Measurements from ENCODE around the gene OR13J1. TPM values are rescaled to one million over a fixed set of nuclear protein-coding genes. Genes with fewer than 3 reads are reported as not detected.

Gene OR13J1
- total RNA-seq, 1 donor from 2014 or later = not detected

GRCh38 chr9:35867538-35867937 is 2.7 kb downstream of the OR13J1 start:
- H3K27me3 Mint-ChIP-seq (ENCODE audit: unreplicated experiment) = peaks cover 5% of the 10 kb centered on the region
- H3K27ac Mint-ChIP-seq (ENCODE audit: unreplicated experiment) = no peak overlapping the region
- H3K4me1 Mint-ChIP-seq (ENCODE audit: low read depth, unreplicated experiment) = no peaks in the 10 kb centered on the region
- TF ChIP-seq, protein P1, sequence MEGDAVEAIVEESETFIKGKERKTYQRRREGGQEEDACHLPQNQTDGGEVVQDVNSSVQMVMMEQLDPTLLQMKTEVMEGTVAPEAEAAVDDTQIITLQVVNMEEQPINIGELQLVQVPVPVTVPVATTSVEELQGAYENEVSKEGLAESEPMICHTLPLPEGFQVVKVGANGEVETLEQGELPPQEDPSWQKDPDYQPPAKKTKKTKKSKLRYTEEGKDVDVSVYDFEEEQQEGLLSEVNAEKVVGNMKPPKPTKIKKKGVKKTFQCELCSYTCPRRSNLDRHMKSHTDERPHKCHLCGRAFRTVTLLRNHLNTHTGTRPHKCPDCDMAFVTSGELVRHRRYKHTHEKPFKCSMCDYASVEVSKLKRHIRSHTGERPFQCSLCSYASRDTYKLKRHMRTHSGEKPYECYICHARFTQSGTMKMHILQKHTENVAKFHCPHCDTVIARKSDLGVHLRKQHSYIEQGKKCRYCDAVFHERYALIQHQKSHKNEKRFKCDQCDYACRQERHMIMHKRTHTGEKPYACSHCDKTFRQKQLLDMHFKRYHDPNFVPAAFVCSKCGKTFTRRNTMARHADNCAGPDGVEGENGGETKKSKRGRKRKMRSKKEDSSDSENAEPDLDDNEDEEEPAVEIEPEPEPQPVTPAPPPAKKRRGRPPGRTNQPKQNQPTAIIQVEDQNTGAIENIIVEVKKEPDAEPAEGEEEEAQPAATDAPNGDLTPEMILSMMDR (IDR thresholded peaks at IDR 0.05; ENCODE audit: partially characterized antibody, unreplicated experiment) = no peak
- peaks cover 2% of the 10 kb centered on the region for H3K9me3 Mint-ChIP-seq (ENCODE audit: unreplicated experiment)
- H3K4me3 Mint-ChIP-seq (ENCODE audit: unreplicated experiment) = no peak overlapping the region
- no peak for DNase-seq
- H3K36me3 Mint-ChIP-seq (ENCODE audit: unreplicated experiment) = no peaks in the 10 kb centered on the region

DNA sequence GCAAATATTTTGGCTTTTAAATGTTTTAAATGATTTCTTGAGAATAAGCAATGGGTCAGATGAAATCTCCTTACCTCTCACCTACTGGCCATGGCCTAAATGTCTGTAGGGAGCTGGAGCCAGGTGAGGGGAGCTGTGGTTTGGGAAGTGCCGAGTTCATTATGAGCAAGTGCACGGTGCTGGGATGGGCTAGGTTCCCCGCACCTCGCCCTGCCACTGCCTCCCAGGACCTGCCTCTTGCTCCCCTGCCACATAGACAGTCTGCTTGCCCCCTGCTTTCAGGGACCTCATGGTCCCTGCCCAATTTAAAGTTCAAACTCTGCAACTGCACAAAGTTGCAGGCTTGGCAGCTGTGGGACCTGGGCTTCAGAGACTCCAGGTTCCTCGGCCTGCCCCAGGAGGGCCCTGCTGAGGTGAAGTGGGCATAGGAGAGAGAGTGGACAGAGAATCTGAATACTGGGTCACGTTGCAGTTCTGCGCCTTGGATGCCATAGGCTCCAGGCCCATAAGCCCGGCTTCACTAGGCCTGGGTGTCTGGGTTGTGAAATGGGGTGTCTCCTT is 5.4 kb downstream of the OR13J1 start:
- TF ChIP-seq, protein P1 (IDR thresholded peaks at IDR 0.05; ENCODE audit: partially characterized antibody, unreplicated experiment) = no peak
- peaks cover 6% of the 10 kb centered on the region for H3K27me3 Mint-ChIP-seq (ENCODE audit: unreplicated experiment)
- DNase-seq = no peak
- H3K4me3 Mint-ChIP-seq (ENCODE audit: unreplicated experiment) = no peak overlapping the region
- H3K36me3 Mint-ChIP-seq (ENCODE audit: unreplicated experiment) = no peaks in the 10 kb centered on the region
- no peak overlapping the region for H3K27ac Mint-ChIP-seq (ENCODE audit: unreplicated experiment)
- H3K4me1 Mint-ChIP-seq (ENCODE audit: low read depth, unreplicated experiment) = peaks cover 4% of the 10 kb centered on the region
- peaks cover 7% of the 10 kb centered on the region for H3K9me3 Mint-ChIP-seq (ENCODE audit: unreplicated experiment)

DNA sequence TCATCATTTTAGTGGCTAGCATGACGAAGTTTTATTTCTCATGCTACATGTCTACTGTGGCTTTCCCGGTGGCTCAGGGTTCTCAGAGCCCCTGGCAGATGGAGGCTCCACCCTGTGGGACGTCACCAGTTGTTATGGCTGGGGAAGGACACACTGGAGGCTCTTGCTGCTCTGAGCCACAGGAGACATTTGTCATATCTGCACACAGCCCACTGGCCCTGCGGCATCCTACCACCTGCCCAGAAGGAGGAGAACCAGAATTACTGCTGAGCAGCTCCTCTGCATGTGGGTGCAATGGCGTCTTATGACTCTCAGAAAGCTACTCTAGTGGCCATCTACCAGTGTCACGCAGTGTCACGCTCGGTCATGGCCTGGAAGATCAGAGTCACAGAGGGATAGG is 6.6 kb downstream of the OR13J1 start:
- Mint-ChIP-seq H3K9me3 (ENCODE audit: unreplicated experiment) (peaks cover 7% of the 10 kb centered on the region), H3K27ac (ENCODE audit: unreplicated experiment) (no peak overlapping the region), H3K36me3 (ENCODE audit: unreplicated experiment) (no peaks in the 10 kb centered on the region), H3K27me3 (ENCODE audit: unreplicated experiment) (peaks cover 6% of the 10 kb centered on the region), H3K4me3 (ENCODE audit: unreplicated experiment) (no peak overlapping the region), H3K4me1 (ENCODE audit: low read depth, unreplicated experiment) (peaks cover 8% of the 10 kb centered on the region)
- TF ChIP-seq, protein P1 (IDR thresholded peaks at IDR 0.05; ENCODE audit: partially characterized antibody, unreplicated experiment) = no peak
- no peak for DNase-seq

GRCh38 chr9:35862328-35862727 is 7.9 kb downstream of the OR13J1 start:
- Mint-ChIP-seq H3K27me3 (ENCODE audit: unreplicated experiment) (peaks cover 6% of the 10 kb centered on the region), H3K4me1 (ENCODE audit: low read depth, unreplicated experiment) (peaks cover 8% of the 10 kb centered on the region), H3K4me3 (ENCODE audit: unreplicated experiment) (no peak overlapping the region), H3K9me3 (ENCODE audit: unreplicated experiment) (peaks cover 10% of the 10 kb centered on the region), H3K27ac (ENCODE audit: unreplicated experiment) (no peak overlapping the region), H3K36me3 (ENCODE audit: unreplicated experiment) (no peaks in the 10 kb centered on the region)
- TF ChIP-seq, protein P1 (IDR thresholded peaks at IDR 0.05; ENCODE audit: partially characterized antibody, unreplicated experiment) = no peak
- DNase-seq = no peak

DNA sequence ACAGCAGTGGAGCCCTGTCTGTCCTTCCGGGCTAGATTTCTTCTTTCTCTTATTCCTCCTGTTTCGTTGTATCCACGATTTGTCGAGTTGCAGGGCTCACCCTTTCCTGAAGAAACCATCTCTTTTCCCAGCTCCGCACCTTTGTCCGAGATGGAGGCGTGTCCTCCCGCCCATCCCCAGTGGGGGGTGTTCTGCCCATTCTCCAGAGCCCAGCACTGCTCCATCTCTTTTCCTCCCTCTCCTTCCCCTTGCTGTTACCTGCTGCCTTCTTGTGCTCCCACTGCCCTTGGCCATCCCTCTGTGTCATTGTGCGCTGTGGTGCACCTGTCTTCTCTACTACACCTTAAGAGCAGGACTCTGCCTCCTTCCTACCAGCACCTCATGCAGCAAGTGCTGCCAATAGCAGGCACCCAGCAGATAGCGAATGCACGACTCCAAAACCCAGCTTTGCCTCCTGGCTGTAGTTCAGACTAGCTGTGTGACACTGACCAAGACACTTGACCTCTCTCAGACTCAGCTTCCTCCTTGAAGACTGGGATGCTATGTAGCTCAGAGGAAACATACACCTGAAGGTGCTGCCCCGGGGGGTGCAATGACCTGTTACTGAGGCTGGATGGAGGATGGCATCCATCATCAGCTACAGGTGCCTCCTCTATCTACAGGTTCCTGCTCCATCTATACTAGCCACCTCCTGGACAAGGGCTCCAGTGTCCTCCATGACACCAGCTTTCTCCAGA is 8.9 kb downstream of the OR13J1 start:
- DNase-seq = no peak

More for the DNA sequence above, 8.9 kb downstream of the OR13J1 start:
- TF ChIP-seq, protein P1 (IDR thresholded peaks at IDR 0.05; ENCODE audit: partially characterized antibody, unreplicated experiment) = no peak
- Mint-ChIP-seq H3K36me3 (ENCODE audit: unreplicated experiment) (no peaks in the 10 kb centered on the region), H3K27me3 (ENCODE audit: unreplicated experiment) (peaks cover 10% of the 10 kb centered on the region), H3K4me3 (ENCODE audit: unreplicated experiment) (no peak overlapping the region), H3K9me3 (ENCODE audit: unreplicated experiment) (peaks cover 11% of the 10 kb centered on the region), H3K4me1 (ENCODE audit: low read depth, unreplicated experiment) (peaks cover 8% of the 10 kb centered on the region), H3K27ac (ENCODE audit: unreplicated experiment) (no peak overlapping the region)
